ENCODE measurements around the gene HTR2A.
"Not testable (repeated sequence)": the region's sequence is repeated elsewhere in the genome, so short reads cannot be mapped to it uniquely, and the experiment has no call there.

HTR2A gene

GRCh38 chr13:46866150-46866549, 30.7 kb downstream of the HTR2A start:
- DNase-seq = peak; percentile 71

DNA sequence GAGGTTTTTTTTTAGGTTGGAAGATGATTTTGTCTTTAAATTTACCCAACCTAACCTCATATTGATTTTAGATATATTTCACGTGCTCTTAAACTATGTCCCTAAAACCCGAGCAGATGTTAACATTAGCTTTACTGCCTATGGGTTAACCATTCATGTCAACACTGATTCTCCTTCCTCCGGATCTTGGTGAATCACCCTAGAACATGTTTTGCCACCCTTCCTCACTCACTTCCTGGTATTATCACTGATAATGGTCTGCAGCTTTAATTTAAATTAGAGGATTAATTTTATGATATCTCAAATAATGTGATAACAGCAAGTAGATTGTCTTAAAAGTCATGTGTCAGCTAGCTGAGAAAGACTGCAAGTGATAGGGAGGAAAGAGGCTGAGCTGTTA, 31.9 kb downstream of the HTR2A start:
- DNase-seq = no peak

GRCh38 chr13:46861959-46862358, 34.9 kb downstream of the HTR2A start:
- DNase-seq = no peak

GRCh38 chr13:46860722-46861121, 36.1 kb downstream of the HTR2A start:
- DNase-seq = no peak

- DNase-seq = no peak
These were observed 38.1 kb downstream of the HTR2A start for GRCh38 chr13:46858776-46859175.

GRCh38 chr13:46858163-46858562, 38.7 kb downstream of the HTR2A start:
- no peak for DNase-seq

DNA sequence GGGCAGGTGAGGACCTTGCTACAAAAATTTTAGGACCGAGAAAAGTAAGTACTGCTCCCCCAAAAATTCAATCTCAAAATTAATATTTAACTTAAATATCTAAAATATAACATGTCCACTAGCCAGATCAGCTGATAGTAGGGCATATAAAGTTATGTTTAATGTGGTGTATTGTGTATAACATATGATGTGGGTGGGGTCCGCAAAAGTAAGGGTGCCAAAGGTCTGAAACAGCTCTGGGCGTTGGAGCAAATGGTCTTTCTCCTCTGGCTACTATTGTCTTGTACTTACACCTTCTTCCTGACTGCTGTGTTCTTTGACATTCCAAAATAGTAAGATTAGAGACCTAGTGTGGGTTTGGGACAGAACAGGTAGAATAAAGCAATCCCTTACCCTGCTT, 41.2 kb downstream of the HTR2A start:
- DNase-seq = no peak

- DNase-seq = no peak
These were observed 41.7 kb downstream of the HTR2A start for GRCh38 chr13:46855166-46855565.

DNA sequence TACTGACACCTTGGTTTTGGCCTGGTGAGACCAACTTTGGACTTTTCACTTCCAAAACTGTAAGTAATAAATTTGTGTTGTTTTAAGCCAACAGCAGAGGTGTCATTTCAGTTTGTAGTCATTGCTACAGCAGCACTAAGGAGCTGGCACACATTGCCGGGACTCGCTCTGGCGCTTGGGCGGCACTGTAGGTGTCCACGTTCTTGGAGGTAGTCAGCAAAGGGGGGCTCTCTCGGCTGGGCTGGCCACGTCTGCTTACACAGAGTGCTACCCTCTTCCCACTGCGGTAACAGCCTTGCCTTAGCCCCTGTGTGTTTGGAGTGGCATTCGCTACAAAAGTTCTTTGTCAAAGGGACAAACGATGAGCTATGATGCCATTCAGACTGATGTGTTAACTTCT, 44.7 kb downstream of the HTR2A start:
- DNase-seq = no peak

GRCh38 chr13:46850214-46850613, 46.6 kb downstream of the HTR2A start:
- no peak for DNase-seq

DNA sequence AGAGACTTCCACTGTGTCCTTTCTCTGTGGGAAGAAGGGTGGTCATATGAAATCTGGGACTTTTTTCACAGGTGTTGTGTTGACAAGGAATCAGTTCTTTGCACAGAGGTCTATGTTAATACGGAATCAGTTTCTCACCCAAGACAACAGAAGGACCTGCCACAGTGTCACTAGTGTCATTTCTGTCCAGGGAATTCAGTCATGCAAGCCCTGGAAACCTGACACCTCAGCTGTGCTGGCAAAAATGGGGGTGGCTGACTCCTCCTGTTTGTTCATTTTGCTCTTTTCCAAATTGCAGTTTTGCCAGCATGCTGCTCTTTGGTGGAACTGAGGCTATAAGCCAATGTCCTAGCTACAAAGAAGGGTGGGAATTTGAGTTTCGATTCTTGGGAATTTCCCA, 50.1 kb downstream of the HTR2A start:
- DNase-seq = no peak

DNA sequence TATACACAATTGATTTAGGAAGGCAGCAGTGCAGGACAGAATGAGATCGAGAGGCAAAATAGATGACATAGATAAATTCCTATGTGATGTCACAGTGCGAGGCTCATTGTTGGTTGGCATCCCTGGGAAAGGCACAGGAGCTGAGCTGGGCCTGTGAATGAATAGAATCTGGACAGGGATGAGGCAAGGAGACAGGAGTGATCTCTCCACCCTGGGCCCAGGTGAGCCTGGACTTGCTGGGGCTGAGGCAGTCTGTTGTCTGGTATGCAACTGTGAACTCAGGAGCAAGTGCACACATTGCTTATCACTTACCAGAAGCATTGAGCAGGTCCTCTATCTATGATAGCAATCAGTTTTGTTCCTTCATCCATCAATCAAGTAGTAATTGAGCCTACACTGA, 51.7 kb downstream of the HTR2A start:
- no peak for DNase-seq

DNA sequence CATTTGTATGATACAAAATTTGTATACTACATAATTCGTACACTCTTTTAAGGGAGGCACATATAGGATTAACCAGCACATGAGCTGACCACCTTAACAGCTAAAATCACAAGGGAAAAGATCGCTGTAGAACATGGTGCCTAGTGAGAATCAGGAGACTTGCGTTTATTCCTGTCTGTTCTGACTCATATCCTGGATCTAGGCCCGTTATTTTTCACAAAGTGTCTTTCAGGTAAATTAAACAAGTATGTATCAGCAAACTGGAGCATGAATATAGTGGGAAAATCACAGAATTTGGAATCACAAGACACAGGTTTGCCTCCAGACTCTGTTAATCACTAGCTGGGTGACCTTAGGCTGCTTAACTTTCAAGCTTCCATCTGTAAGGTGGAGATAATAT, 52.4 kb downstream of the HTR2A start:
- DNase-seq = no peak

- DNase-seq = no peak
These were observed 57.5 kb downstream of the HTR2A start for GRCh38 chr13:46839399-46839798.

DNA sequence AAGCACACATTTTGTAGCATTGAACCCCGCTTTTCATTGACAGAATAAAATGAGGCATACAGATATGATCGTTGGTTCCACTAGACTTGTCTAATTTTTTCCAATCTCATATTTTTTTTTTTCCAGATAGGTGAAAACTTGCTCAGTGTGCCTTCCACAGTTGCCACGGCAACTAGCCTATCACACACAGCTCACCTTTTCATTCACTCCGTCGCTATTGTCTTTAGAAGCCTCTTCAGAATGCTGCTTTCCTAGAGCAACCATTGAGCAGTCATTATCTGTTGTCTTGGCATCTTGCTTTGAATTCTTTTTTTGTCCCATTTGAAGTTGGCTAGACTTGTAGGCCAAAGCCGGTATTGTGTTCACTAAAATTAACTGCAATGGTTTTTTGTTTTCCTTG, 62.2 kb downstream of the HTR2A start:
- DNase-seq = no peak

DNA sequence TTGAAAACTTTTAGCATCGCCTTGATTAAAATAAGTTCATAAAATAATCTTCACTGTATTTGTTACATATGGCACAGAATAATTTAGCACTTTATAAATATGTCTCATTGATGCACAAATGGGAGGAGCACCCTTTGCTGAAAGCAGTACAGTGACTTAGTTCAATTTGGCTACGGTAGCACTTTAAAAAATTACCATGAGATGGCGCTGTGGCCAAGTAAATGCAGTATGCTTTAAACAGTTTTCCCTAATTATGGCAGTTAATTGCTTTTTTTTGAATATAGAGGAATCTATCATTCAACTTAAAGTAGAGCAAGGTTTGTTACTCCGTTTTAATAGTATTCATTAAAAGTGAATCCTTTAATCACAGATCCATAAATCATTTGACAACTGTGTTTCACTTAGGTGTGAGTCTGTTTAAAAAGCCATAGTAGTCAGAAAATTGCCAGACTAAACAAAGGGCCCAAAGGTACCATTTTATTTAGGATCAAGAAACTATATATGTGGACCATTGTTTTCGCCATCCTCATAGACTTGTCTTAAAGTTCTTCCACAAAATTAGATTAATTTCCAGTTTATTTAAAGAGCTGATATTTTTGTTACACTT, 65.2 kb downstream of the HTR2A start:
- peak; percentile 43 for DNase-seq

- DNase-seq = no peak
These were observed 66.3 kb downstream of the HTR2A start for GRCh38 chr13:46830405-46831005.

GRCh38 chr13:46822551-46822950, 74.3 kb downstream of the HTR2A start:
- no peak for DNase-seq

DNA sequence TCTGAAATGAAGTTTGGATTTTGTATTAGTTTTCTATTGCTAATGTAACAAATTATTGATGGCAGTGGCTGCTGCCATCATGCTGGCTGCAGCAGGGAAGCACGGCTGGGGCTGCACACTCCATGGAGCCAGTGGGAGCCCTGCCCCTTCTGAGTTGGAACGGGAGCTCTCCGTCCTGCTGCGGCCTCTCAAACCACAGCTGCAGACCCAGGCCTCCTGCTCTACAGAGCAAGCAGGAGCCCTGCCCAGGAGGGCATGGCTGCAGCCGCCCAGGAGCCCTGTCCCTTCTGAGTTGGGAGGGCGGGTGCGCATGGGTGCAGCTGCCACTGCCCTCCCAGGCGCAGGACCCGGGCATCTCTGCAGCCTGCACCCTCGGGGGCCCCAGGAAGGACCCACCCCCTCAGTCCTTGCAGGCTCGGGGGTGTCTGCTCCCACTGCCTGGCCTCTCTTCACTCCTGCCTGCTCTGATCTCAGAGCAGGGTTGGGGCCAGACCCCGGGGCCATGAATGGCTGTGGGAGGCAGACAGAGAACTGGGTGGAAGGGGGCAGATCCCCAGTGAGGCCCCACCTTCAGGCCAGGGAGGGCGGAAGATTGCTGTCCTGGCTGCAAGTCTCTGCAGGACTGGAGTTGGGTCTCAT, 78.9 kb downstream of the HTR2A start:
- no peak for DNase-seq

DNA sequence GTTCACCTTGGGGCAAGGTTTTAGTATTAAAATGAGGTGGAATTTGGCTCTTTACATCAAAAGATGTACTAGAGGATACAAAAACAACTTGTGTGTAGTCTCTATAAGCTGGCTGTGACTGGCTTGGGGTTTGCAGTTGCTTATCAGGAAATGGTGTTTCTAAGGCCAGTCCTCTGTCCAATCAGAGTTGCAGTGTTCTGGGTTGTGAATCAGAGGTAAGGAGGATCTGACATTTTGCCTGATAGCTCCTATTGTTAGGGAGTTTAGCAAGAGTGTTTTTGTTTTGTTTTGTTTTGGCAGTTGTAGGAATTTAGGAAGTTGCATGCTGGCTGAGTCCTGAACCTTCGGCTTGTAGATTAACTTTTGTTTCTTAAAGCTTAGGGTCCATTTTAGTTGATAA, 79.8 kb downstream of the HTR2A start:
- DNase-seq = no peak

DNA sequence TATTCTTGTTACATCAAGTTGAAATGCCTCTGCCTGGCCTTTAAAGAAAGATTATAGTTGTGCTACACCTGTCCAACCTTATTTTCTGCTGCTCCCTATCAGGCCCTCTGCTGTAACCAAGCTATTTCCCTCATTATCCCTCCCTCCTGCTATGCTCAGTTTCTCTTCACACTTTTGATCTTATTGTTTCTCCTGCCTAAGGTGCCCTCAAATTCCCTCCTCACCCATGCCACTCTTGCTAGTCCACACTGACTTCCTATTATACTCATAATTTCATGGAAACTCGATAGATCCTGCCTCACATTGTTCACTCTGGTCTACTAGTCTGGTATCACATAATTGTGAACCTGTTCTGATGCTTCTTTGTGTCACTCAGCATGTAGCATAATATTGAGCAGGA, 80.5 kb downstream of the HTR2A start:
- no peak for DNase-seq

DNA sequence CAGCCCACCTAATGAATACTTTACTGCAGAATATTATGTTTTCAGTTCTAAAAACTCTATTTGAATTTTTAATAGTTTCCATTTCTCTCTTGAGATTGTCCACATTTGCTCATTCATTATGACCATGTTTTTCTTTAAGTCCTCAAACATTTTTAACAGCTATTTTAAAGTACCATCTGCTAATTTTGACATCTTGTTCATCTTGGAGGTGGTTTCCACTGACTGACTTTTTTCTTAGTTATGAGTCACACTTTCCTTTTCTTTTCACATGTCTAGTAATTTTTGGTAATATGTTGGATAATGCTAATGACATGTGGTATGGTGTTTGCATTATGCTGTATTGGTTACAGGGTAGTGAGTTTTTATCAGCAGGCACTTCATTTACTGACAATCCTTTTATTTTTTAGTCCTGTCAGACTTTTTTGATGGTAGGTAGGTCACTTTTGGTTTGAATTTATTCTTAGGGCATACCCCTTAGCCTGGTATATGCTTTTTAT, 84.5 kb downstream of the HTR2A start:
- no peak for DNase-seq

DNA sequence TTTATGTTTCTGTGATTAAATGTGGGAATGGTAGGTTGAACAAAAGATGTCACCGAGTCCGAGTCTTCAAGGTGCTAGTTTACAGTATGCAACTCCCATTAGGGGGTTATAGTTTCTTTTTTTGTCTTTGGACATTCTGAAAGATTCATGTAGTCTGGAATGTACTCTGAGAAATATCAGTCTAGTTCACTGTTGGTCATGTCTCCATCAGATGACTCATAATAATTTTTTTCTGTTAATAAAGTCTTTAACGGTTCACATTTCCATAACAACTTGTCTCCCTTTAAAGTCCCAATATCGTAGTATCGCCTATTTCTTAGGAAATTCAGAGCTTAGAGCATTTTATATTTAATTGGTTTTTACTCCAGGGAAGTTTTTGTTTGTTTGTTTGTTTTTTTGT, 86.4 kb downstream of the HTR2A start:
- DNase-seq = peak; percentile 39

DNA sequence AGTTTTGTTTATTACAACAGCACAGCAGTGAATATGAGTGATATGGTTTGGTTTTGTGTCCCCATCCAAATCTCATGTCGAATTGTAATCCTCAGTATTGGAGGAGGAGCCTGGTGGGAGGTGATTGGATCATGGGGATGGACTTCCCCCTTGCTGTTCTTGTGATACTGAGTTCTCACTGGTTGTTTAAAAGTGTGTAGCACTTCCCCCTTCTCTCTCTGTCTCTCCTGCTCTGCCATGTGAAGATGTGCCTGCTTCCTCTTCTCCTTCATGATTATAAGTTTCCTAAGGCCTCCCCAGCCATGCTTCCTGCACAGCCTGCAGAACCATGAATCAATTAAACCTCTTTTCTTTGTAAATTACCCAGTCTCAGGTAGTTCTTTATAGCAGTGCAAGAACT, 91.9 kb downstream of the HTR2A start:
- not testable (repeated sequence) for DNase-seq

- peak; percentile 98 for DNase-seq
These were observed 92.5 kb downstream of the HTR2A start for GRCh38 chr13:46804391-46804815.

Measured in HCEC 1CT (cell line).